Brain microvascular endothelial cell (primary cell): ENCODE measurements around the gene TP73.

Source experiments
- DNase-seq: peaks from one replicate; pipeline ENCODE4 v3.0.0-alpha.2; 2020
- H3K27ac ChIP-seq: fragments of 250-450 bp; sonication (Bioruptor Pico); 2 replicates; pipeline ENCODE4 v1.5.1; 2020; ENCODE audit warnings: mild to moderate bottlenecking, moderate library complexity
- H3K27me3 ChIP-seq: fragments of 250-450 bp; sonication (Bioruptor Pico); replicated peaks from 2 replicates; pipeline ENCODE4 v1.5.1; 2020; ENCODE audit warnings: mild to moderate bottlenecking
- H3K36me3 ChIP-seq: fragments of 250-450 bp; sonication (Bioruptor Pico); replicated peaks from 2 replicates; pipeline ENCODE4 v1.5.1; 2020; ENCODE audit warnings: mild to moderate bottlenecking
- H3K4me3 ChIP-seq: 2 replicates; pipeline ENCODE4 v1.5.1; 2011; ENCODE audit warnings: low read depth, mild to moderate bottlenecking, control low read depth, low read length, moderate library complexity
- CTCF ChIP-seq: IDR thresholded peaks from 2 replicates; pipeline ENCODE4 v1.5.1; 2011; ENCODE audit warnings: low read depth, mild to moderate bottlenecking, moderate library complexity, low read length, control low read depth, inconsistent platforms; ENCODE audit errors: missing control alignments
- in situ Hi-C: cut with HindIII; loops from 2 replicates; pipeline ENCODE4 v1.10.0; 2017; ENCODE audit warnings: low sequenced_read_pairs, low pct_ligation_motif_present

The TP73 gene

GRCh38 chr1:3610527-3611169 is 41.7 kb upstream of the TP73 start:
- no peaks in the 10 kb centered on the region for H3K36me3 ChIP-seq
- no peak for TF ChIP-seq CTCF
- H3K27ac ChIP-seq = no peak overlapping the region
- no peaks in the 10 kb centered on the region for H3K27me3 ChIP-seq
- no peak overlapping the region for H3K4me3 ChIP-seq
- DNase-seq = no peak
- in situ Hi-C loops = no loop called here

GRCh38 chr1:3611170-3612019 is 40.9 kb upstream of the TP73 start, which contains the start of gene MEGF6:
MEGF6 (minus strand) TSS chr1:3611508; CDS start chr1:3611268, 240 bp downstream.
- Histone ChIP-seq H3K27ac (no peak within 1 kb of the TSS), H3K27me3 (no peaks in the 10 kb centered on the region), H3K36me3 (no peaks in the 10 kb centered on the region), H3K4me3 (peak within 1 kb of the TSS; percentile 27)
- DNase-seq = peak; percentile 55
- in situ Hi-C loops = no loop called here
- TF ChIP-seq CTCF = no peak

GRCh38 chr1:3612123-3612522 is 40.2 kb upstream of the TP73 start:
- no peaks in the 10 kb centered on the region for H3K27me3 ChIP-seq
- H3K4me3 ChIP-seq = no peak overlapping the region
- in situ Hi-C loops = no loop called here
- no peaks in the 10 kb centered on the region for H3K36me3 ChIP-seq
- DNase-seq = no peak
- TF ChIP-seq CTCF = no peak
- H3K27ac ChIP-seq = no peak overlapping the region

- no peak for DNase-seq
- in situ Hi-C loops = no loop called here
- Histone ChIP-seq H3K27me3 (no peaks in the 10 kb centered on the region), H3K27ac (no peak overlapping the region), H3K36me3 (no peaks in the 10 kb centered on the region), H3K4me3 (no peak overlapping the region)
- peak; percentile 80 for TF ChIP-seq CTCF
Observed at GRCh38 chr1:3614755-3615742, 37.3 kb upstream of the TP73 start.

GRCh38 chr1:3616861-3617260 is 35.5 kb upstream of the TP73 start:
- in situ Hi-C loops = no loop called here
- no peak for TF ChIP-seq CTCF
- H3K27ac ChIP-seq = no peak overlapping the region

More at GRCh38 chr1:3616861-3617260, 35.5 kb upstream of the TP73 start:
- Histone ChIP-seq H3K36me3 (no peaks in the 10 kb centered on the region), H3K4me3 (no peak overlapping the region), H3K27me3 (no peaks in the 10 kb centered on the region)
- no peak for DNase-seq
